Activated effector memory CD4-positive, alpha-beta T cell treated with Interleukin-2 at 50 U/mL for 16 hours (primary cell): ENCODE data around the gene GOLGA6A.
"Not testable (repeated sequence)": the region's sequence is repeated elsewhere in the genome, so short reads cannot be mapped to it uniquely, and the experiment has no call there.

Experiments used
- DNase-seq: peaks from one replicate; pipeline ENCODE4 v3.0.0-alpha.2; 2020

The GOLGA6A gene, protein sequence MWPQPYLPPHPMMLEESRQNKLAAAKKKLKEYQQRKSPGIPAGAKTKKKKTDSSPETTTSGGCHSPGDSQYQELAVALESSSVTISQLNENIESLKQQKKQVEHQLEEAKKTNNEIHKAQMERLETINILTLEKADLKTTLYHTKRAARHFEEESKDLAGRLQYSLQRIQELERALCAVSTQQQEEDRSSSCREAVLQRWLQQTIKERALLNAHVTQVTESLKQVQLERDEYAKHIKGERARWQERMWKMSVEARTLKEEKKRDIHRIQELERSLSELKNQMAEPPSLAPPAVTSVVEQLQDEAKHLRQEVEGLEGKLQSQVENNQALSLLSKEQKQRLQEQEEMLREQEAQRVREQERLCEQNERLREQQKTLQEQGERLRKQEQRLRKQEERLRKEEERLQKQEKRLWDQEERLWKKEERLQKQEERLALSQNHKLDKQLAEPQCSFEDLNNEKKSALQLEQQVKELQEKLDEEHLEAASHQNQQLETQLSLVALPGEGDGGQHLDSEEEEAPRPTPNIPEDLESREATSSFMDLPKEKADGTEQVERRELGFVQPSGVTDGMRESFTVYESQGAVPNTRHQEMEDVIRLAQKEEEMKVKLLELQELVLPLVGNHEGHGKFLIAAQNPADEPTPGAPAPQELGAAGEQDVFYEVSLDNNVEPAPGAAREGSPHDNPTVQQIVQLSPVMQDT

DNA sequence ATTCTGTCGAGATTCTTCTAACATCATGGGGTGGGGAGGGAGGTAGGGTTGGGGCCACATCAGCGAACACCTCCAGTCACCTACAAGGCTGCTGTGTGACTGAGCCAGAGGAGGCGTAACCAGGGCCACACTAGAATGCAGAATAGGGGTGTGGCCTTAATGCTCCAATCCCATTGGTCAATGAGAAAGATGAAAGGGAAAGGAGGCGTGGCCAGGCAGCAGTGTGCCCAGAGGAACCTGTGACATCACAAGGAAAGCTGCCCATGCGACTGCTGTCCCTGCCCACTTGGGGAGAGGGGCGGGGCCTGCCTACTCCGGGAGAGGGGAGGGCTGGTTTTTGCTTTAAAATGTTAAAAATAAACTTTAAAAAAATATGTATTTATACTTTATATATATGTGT is at the start of gene GOLGA6A:
Gene GOLGA6A (minus strand): TSS at position 101 of the 400 bp plus-strand sequence. CDS start 41 bp downstream, at position 60.
- not testable (repeated sequence) for DNase-seq

- DNase-seq = no peak
Observed at GRCh38 chr15:74131628-74132413, 49.5 kb upstream of the GOLGA6A start.

- DNase-seq = no peak
Observed at GRCh38 chr15:74130849-74131627, 48.7 kb upstream of the GOLGA6A start.

- DNase-seq = no peak
Observed at GRCh38 chr15:74130155-74130848, 48.0 kb upstream of the GOLGA6A start, which contains the start of gene ISLR2. Gene ISLR2 (plus strand): TSS chr15:74130586. CDS start chr15:74132755, 2,169 bp downstream.

DNA sequence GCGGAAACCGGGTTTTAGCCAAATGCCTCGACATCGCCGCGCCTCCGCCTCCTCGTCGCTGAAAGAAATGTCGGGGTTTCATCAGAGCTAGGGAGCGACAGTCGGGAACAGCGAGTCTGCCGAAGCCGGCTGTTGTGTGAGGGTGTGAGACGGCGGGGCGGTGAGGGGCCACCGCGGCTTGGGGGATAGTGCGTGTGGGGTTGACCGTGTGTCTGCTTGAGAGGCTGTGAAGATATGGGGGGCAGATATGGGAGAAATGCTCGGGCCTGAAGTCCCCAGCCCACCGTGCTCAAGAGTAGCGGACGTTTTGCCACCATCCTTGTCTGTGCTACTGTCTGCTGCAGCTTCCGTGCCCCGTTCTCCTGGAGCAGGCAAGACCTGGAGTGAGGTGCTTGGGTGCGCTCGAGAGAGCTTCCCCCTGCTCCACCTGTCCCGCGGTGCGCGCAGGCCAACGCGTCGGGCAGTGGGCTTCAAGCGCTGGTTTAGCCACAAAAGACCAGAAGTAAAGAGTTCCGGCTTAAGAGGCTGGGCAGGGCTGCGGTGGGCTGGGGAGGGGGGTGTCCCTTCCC is 47.3 kb upstream of the GOLGA6A start:
- DNase-seq = no peak

DNA sequence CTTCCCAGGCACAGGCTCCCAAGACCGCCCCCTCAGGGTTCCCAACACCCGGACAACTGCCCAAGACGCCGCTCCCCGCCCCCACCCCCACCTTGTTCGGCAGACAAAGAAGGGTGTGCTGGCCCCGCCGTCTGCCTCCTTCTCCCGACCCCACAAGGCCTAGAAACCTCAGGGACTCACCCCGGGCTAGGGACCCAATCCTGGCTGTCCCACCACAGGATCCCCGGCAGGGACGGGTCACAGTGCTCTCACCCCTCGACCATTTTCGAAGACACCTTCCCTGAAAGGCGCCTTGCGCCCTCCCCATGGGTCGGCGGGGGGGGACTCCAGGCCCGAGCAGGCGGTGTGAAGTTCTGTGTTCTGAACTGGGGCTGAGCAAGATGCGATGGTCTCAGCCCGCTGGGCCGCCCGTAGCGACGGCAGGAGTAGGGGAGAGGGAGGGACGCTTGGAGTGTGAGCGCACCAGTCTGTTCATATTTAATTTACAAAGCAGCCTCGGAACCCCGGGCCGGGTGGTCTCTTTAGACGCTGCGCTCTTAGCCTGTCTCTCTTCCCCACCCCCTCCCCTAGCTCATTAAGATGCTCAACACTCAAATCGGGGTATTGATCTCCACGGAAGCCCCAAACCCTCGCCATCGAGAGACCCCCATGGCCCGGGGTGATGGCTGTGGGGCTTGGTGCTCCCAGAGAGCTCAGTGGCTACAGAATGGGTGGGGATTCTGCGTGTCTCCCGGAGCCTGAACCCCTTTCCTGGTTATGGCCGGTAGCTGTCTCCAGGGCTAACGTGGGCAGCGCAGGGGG is 46.6 kb upstream of the GOLGA6A start:
- no peak for DNase-seq

- DNase-seq = no peak
Observed at GRCh38 chr15:74127954-74128784, 45.8 kb upstream of the GOLGA6A start.

- peak; percentile 70 for DNase-seq
Observed at GRCh38 chr15:74127255-74127953, 45.1 kb upstream of the GOLGA6A start.

- DNase-seq = no peak
Observed at GRCh38 chr15:74124759-74125158, 42.4 kb upstream of the GOLGA6A start.

DNA sequence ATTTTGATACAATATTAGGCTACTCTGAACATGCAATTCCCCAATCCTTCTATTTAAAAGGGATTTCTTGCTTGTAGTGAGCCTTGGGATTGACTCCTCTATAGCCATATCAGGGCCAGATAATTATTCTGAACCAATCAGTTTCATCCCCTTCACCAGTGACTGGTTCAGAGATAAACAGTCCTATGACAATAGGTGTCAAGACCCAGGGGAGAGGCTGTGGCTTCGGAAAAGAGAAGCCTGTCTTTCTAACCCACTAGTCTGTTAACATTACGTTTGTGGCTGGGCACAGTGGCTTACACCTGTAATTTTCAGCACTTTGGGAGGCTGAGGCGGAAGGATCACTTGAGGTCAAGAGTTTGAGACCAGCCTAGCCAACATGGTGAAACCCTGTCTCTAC is 41.8 kb upstream of the GOLGA6A start:
- DNase-seq = no peak

DNA sequence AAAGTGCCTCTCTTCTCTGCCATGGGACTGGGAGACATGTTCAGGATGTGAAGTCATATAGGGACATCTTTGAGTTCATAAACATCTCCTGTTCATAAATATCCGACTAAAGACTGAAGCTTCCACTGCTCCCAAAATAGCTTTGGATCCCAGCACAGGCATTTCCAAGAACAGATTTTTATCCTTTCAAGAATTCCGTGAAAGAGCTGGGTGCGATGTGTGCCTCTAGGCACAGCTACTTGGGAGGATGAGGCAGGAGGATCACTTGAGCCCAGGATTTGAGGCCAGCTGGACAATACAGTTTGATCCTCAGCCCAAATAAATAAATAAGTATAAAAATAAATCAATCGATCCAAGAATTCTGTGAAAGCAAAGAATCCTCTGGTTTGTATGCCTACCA is 41.3 kb upstream of the GOLGA6A start:
- DNase-seq = no peak

DNA sequence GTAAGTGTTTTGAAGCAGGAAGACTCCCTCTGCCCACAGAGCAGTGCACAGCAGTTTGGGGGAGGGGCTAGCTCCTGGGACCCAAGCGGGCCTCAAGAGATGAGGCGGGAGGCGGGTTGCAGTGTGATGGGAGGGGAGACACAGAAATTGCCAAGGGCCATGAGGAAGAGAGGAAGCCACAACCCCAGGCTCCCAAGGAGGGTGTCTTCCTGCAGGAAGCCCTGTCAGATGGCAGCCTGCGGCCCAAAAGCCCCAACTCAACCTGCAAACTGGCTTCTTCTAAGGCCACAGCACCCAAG is 40.7 kb upstream of the GOLGA6A start:
- no peak for DNase-seq

GRCh38 chr15:74122403-74123130 is 40.2 kb upstream of the GOLGA6A start:
- DNase-seq = no peak

GRCh38 chr15:74121858-74122257 is 39.5 kb upstream of the GOLGA6A start:
- no peak for DNase-seq

DNA sequence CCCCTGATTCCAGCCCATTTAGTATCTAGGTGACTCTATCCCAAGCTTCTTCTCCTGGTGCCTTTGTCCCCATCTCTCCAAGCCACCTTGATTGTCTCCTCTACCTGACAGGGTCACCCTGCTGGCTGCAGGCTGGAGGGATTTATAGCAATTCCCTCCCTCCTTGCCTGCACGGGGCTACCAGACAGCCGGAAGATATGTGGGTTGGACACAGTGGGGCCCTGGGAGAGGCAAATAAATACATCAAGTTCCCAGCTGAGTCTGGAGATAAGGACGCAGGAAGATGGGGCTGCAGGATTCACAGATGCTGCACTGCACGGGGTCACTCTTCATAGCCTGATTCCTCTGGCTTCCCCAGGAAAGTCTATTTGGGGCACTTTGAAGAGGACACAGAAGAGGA is 38.7 kb upstream of the GOLGA6A start:
- DNase-seq = no peak

GRCh38 chr15:74120426-74120825 is 38.1 kb upstream of the GOLGA6A start:
- DNase-seq = no peak

DNA sequence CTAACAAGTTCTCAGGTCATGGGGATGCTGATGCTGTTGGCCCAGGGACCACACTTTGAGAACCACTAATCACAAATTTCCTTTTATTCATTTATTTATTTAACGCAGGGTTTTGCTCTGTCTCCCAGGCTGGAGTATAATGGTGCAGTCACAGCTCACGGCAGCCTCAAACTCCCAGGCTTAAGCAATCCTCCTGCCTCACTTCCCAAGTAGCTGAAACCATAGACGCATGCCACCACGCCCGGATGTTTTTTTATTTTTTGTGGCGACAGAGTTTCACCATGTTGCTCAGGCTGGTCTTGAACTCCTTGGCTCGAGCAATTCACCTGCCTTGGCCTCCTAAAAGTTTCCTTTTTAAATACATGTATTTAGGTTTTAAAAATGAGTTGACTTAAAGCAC is 27.4 kb upstream of the GOLGA6A start:
- no peak for DNase-seq

DNA sequence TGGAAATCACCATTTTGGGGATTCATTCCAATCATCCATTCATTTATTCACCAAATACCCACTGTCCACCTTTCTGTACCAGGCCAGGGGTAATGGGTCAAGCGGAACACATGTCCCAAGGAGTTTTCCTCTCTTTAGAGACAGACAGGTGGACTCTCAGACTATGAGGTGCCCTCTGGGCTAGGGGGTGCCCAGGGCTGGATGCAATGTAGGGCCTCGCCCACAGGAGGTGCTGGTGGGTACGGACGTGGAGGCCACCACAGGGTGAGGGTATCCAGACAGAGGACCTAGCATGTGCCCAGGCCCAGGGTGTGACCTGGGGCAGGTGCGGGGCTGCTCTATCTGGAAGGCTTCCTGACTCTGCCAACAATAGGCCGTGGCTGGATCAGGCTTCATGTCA is 26.3 kb upstream of the GOLGA6A start:
- DNase-seq = not testable (repeated sequence)

- DNase-seq = no peak
Observed at GRCh38 chr15:74108111-74108510, 25.8 kb upstream of the GOLGA6A start.
